ENCODE results near the gene CREBBP. TPM values are rescaled to one million over a fixed set of nuclear protein-coding genes. Genes with fewer than 3 reads are reported as not detected.

CREBBP gene
- total and polyA plus RNA-seq, 2 experiments from 2014 or later: 36.9 to 54.8 TPM

DNA sequence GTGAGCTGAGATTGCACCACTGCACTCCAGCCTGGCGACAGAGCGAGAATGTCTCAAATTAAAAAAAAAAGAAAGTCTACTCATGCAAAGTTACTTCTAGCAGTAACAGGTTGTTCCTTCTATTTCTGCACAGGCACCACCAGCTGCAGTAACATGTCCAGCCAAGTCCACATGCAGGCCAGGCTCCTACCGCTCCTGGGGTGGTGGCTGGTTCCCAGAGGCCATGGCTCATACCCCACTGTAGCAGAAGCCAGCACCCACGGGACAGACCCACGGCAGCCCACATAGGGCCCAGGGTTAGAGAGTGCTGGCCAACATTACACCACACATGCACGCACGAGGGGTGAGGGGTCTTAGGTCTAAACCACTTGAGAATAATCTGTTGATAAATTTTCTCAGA, 136.5 kb downstream of the CREBBP start (continued):
- TF ChIP-seq ZNF114 (CRISPR knock-in tag; IDR thresholded peaks at IDR 0.05): no peak

- TF ChIP-seq STAT1 (IDR thresholded peaks at IDR 0.05; ENCODE audit: unreplicated experiment): no peak
- TF ChIP-seq CTCF (conservative IDR thresholded peaks at IDR 0.05; ENCODE audit: low read depth in 2 of 2): no peak
- no peak for TF ChIP-seq REST (IDR thresholded peaks at IDR 0.05; ENCODE audit: unreplicated experiment)
- TF ChIP-seq, protein P1, sequence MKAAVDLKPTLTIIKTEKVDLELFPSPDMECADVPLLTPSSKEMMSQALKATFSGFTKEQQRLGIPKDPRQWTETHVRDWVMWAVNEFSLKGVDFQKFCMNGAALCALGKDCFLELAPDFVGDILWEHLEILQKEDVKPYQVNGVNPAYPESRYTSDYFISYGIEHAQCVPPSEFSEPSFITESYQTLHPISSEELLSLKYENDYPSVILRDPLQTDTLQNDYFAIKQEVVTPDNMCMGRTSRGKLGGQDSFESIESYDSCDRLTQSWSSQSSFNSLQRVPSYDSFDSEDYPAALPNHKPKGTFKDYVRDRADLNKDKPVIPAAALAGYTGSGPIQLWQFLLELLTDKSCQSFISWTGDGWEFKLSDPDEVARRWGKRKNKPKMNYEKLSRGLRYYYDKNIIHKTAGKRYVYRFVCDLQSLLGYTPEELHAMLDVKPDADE (IDR thresholded peaks at IDR 0.05): no peak
- no peak for TF ChIP-seq NANOG (IDR thresholded peaks at IDR 0.05; ENCODE audit: borderline replicate concordance)
- no peak for TF ChIP-seq ZNF462 (CRISPR knock-in tag; IDR thresholded peaks at IDR 0.05)
- no peak for TF ChIP-seq ZNF331 (CRISPR knock-in tag; IDR thresholded peaks at IDR 0.05; ENCODE audit: low read depth)
- no peak for TF ChIP-seq CREB1 (CRISPR knock-in tag; IDR thresholded peaks at IDR 0.05; ENCODE audit: low read depth)
- TF ChIP-seq EZH2 (IDR thresholded peaks at IDR 0.05; ENCODE audit: low read depth, unreplicated experiment): no peak
- TF ChIP-seq JUNB (IDR thresholded peaks at IDR 0.05; ENCODE audit: unreplicated experiment): no peak
- TF ChIP-seq ZNF114 (CRISPR knock-in tag; IDR thresholded peaks at IDR 0.05): no peak
- TF ChIP-seq EZH2phosphoT487 (IDR thresholded peaks at IDR 0.05; ENCODE audit: unreplicated experiment): no peak
- TF ChIP-seq POLR2AphosphoS5 (IDR thresholded peaks at IDR 0.05; ENCODE audit: low read depth): no peak
Observed at GRCh38 chr16:3740934-3741333, 139.6 kb downstream of the CREBBP start.

More at GRCh38 chr16:3740934-3741333, 139.6 kb downstream of the CREBBP start:
- Histone ChIP-seq H3K9me2 (ENCODE audit: insufficient read depth) (no peaks in the 10 kb centered on the region), H3K27ac (ENCODE audit: low read depth) (no peak overlapping the region), H2AFZ (no peak overlapping the region), H4K20me1 (replicated peaks; ENCODE audit: insufficient read depth) (no peaks in the 10 kb centered on the region), H3K27me3 (ENCODE audit: insufficient read depth) (no peaks in the 10 kb centered on the region), H3K4me1 (ENCODE audit: insufficient read depth) (no peaks in the 10 kb centered on the region), H3K4me2 (no peak overlapping the region), H3K36me3 (ENCODE audit: insufficient read depth) (peaks cover 46% of the 10 kb centered on the region), H3F3A (replicated peaks; ENCODE audit: low read depth) (0 out of 2 replicates have a peak, but pooled peaks cover 4% of the 10 kb centered on the region), H3K4me3 (no peak overlapping the region), H3K79me2 (replicated peaks; ENCODE audit: insufficient read depth) (no peaks in the 10 kb centered on the region)
- ATAC-seq (no peak), DNase-seq (ENCODE audit: low spot score) (no peak)
- Mint-ChIP-seq H3K27ac (no peak overlapping the region), H3K4me3 (no peak overlapping the region), H3K4me1 (peaks cover 2% of the 10 kb centered on the region; the same call in 2 of the 3 replicates), H3K27me3 (ENCODE audit: insufficient read depth, low read depth, poor library complexity) (peaks cover 8% of the 10 kb centered on the region), H3K9me3 (no peaks in the 10 kb centered on the region), H3K36me3 (ENCODE audit: low read depth) (peaks cover 80% of the 10 kb centered on the region)
